Activated CD8-positive, alpha-beta memory T cell treated with anti-CD3 and anti-CD28 coated beads, Interleukin-2, amount 50 U/mL, for 24 hours (primary cell): Measurements from ENCODE around the gene HNRNPR.
"Not testable (repeated sequence)": the region's sequence is repeated elsewhere in the genome, so short reads cannot be mapped to it uniquely, and the experiment has no call there.

ENCODE experiments used
- DNase-seq: peaks from one replicate; pipeline ENCODE4 v3.0.0-alpha.2; 2020; ENCODE audit errors: extremely low read depth

HNRNPR gene

GRCh38 chr1:23331713-23332112, 12.4 kb downstream of the HNRNPR start:
- DNase-seq, result no peak

GRCh38 chr1:23330846-23331245, 13.2 kb downstream of the HNRNPR start:
- no peak for DNase-seq

DNA sequence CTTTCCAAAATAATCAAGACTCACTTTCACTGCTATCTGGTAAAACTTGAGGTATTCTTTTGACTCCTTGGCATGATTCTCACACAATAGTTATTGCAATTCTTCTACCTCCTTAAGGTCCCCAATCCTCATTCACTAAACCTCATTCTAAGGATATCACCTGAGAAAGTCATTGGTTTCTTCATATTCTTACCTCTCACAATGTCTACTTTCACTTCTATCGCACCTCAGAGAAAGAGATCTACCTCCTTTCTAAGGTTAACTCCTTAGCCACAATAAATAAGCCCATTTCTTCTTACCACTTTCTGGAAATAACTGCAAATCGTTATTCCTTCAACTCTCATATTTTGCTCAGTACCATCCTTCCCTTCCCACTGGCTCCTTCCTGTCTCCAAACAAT, 18.7 kb downstream of the HNRNPR start:
- no peak for DNase-seq

- no peak for DNase-seq
These were observed 21.3 kb downstream of the HNRNPR start for GRCh38 chr1:23322770-23323169.

- DNase-seq, result not testable (repeated sequence)
These were observed 33.8 kb downstream of the HNRNPR start for GRCh38 chr1:23310280-23310679.

GRCh38 chr1:23304140-23304620, 39.9 kb downstream of the HNRNPR start:
- DNase-seq, result no peak

DNA sequence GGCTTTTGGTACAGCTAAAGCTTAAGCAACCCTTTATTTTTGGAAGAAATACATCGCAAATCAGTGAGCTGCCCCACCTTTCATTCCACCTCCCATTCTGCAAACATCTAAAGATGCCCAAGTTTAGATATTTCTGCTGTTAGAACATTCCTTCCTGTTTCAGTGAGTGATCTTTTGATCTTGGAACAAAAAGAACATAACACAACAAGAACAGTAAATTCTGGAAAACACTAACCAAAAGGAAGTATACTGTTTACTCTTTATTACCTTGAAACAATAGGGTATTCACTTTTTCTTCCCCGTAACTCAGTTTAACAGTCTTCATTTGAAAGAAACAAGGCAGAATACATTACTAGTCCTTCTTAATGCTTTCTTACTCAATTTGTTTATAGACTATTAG, 40.6 kb downstream of the HNRNPR start:
- DNase-seq, result no peak

- DNase-seq, result no peak
These were observed 47.2 kb downstream of the HNRNPR start for GRCh38 chr1:23296931-23297330.

GRCh38 chr1:23291706-23292105, 52.4 kb downstream of the HNRNPR start:
- no peak for DNase-seq

DNA sequence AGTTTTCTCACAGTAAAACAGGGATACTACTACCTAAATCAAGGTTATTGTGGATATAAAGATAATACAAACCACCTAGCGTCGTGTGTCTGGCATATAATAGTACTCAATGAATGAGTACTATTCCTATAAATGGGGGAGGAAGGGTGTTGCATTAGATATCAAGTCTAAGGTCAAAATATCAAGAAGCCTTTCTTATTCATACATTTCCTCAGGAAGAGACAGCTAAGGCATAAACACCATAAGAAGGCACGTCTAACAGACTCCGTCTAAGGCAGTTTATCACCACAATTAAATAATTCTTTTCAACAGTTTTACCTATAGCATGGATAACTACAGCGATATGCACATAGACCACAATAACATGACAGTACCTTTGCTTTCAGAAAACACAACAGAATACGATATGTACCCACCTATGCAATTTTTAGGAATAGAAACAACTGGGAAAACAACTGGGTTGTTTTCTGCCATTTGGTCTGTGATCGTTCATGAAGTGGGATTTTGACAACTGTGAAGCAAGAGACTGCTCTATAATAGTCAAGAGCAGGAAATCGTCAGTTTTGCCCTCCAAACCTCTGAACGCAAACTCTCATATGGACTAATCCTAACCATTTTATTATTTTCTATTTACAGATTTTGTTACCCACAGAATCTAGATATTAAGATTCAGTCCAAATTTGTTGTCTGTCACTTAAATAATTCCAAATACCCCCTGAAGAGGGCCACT, 53.1 kb downstream of the HNRNPR start:
- no peak for DNase-seq

DNA sequence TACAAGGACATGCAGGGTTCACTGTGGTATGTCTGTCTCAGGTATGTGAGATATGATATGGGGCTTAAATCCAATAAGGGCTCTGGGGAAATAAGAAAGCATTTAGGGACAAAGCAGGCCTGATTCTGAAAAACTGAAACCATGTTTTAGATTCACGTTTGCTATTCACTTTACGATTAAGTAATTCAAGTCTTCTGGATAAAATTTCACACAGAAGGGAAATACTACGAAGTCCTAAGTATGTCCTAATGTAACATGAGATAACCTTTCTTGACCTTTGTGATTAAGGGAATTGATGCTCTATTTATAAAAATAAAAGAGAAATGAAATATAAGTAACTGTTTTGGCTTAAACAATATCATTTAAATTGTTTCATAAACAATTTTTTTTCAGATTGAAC, 55.4 kb downstream of the HNRNPR start:
- DNase-seq, result no peak

- no peak for DNase-seq
These were observed 55.9 kb downstream of the HNRNPR start for GRCh38 chr1:23288201-23288600.

DNA sequence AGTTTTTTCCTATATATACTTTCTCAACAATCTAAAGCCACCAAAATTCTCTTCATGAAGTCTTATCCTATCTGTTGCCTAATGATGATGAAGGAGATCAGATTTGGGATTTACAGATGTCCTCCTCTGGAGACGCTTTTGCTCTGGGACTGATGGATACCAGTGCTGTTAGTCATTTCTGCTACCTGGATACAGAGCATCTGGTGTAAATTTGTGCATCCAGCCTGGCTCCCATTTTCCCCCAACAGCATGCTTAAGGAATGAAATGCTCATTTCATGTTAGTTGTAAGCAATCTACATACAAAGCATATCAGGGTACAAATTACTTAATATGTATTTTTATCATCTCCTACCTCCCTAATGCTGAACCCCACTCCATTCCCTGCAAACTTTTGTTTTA, 57.7 kb downstream of the HNRNPR start:
- no peak for DNase-seq

- no peak for DNase-seq
These were observed 60.1 kb downstream of the HNRNPR start for GRCh38 chr1:23283667-23284602.

- no peak for DNase-seq
These were observed 61.1 kb downstream of the HNRNPR start for GRCh38 chr1:23282957-23283356.

DNA sequence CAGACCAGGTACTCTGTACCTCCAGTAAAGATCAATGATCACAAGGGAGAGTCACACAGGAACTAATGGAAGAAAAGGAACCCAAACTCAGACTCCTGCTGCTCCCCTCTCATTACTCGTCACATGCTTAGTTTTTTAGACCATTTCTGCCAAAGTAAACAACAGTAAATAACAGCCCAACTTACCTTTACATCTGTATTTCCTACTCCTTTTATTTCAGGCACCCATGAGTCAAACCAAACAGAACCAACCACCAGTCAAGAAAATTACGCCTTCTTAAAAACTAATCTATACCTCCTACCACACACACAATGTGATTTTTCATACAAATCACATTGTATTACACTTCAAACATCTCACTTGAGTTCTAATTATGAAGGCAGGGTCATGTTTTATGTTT, 65.4 kb downstream of the HNRNPR start:
- DNase-seq, result no peak

- DNase-seq, result no peak
These were observed 67.6 kb downstream of the HNRNPR start for GRCh38 chr1:23276531-23276930.

DNA sequence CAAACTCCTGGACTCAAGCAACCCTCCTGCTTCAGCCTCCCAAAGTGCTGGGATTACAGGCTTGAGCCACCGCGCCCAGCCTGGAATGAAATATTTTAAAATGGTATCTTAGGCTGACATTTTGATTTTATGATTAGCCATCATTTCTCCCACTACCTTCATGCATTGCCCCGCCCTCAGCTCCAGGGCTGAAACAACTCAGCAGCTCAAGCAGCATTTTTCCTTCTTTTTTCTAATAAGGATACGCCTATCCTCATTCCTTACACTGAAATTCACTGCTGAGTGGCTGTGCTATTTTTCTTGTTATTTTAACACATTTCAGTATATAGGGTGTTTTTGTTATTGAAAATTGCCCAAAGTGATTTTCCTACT, 70.0 kb downstream of the HNRNPR start:
- DNase-seq, result no peak

GRCh38 chr1:23273450-23274133, 70.5 kb downstream of the HNRNPR start:
- DNase-seq, result no peak

DNA sequence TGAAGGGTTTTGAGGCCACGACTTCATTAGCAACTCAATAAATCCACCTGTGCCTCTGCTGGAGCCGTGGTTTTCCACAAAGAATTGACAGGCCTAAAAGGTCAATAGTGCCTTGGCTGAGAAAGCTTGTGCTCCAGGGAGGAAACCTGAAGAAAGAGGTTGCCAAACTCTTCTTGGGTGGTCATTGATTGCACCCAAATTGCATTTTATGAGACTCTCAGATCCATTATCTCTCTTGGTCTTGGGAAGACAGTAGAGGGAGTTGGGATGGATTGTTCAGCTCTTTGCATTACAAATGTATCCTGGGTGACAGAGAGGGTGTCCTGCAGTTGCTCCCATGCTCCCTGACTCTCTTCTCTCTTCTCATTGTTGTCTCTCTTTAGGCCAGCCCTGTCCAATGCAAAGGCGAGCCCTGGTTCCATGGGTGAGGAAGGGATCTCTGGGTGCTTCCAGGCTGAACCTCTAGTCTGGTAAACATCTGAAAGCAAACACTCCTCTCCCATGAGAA, 80.7 kb downstream of the HNRNPR start:
- no peak for DNase-seq

- not testable (repeated sequence) for DNase-seq
These were observed 86.0 kb downstream of the HNRNPR start for GRCh38 chr1:23258082-23258481.

GRCh38 chr1:23257371-23257770, 86.7 kb downstream of the HNRNPR start:
- DNase-seq, result not testable (repeated sequence)
